C4-2B (cell line): ENCODE results near the gene DDX3X.

ENCODE experiments used
- ZFX ChIP-seq: fragments of 450-650 bp; IDR thresholded peaks from 2 replicates; pipeline ENCODE4 v1.6.1; 2017
- TF ChIP-seq, protein P1 (sequence below): fragments of 450-650 bp; conservative IDR thresholded peaks from 2 replicates; pipeline ENCODE4 v1.5.1; 2017; ENCODE audit warnings: mild to moderate bottlenecking

DNA sequence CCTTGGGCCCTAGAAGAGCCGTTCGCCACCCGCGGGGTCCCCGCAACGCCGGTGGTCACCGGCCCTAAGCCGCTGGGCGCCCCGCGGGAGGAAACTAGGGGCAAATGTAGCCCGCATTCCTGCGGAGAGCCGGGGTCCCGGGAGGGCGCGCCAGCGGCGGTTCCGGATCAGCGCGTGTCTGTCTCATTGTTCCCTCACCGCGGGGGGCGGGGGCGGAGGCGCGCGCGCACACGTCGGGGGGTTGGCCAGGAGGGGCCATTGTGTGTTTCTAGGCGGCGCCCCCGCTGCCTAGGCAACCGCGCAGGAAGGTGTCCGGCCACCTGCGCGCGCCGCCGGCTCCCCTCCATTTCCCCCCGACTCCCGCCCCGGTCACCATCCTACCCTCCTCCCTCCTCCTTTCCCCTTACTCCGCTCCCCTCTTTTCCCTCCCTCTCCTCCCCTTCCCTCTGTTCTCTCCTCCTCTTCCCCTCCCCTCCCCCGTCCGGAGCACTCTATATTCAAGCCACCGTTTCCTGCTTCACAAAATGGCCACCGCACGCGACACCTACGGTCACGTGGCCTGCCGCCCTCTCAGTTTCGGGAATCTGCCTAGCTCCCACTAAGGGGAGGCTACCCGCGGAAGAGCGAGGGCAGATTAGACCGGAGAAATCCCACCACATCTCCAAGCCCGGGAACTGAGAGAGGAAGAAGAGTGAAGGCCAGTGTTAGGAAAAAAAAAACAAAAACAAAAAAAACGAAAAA, 789 bp upstream of the DDX3X start:
- TF ChIP-seq, protein P1, sequence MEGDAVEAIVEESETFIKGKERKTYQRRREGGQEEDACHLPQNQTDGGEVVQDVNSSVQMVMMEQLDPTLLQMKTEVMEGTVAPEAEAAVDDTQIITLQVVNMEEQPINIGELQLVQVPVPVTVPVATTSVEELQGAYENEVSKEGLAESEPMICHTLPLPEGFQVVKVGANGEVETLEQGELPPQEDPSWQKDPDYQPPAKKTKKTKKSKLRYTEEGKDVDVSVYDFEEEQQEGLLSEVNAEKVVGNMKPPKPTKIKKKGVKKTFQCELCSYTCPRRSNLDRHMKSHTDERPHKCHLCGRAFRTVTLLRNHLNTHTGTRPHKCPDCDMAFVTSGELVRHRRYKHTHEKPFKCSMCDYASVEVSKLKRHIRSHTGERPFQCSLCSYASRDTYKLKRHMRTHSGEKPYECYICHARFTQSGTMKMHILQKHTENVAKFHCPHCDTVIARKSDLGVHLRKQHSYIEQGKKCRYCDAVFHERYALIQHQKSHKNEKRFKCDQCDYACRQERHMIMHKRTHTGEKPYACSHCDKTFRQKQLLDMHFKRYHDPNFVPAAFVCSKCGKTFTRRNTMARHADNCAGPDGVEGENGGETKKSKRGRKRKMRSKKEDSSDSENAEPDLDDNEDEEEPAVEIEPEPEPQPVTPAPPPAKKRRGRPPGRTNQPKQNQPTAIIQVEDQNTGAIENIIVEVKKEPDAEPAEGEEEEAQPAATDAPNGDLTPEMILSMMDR = no peak
- TF ChIP-seq ZFX = 0 out of 2 replicates have a peak, but pooled peaks have one; percentile 18
